BLaER1 treated with 17β-estradiol and CSF1 and Interleukin-3, amounts not matched to agents 10 nM and 100 nM (cell line): ENCODE measurements around the gene GSN.

ENCODE experiments used
- H3K27ac ChIP-seq, 11 experiments: shearing (Covaris generic); formaldehyde crosslinking; 2 replicates each; pipeline ENCODE4 v1.8.1; 2022
- H3K27me3 ChIP-seq, 11 experiments: shearing (Covaris generic); formaldehyde crosslinking; 2 replicates each; pipeline ENCODE4 v1.8.1; 2022
- H3K36me3 ChIP-seq, 11 experiments: shearing (Covaris generic); formaldehyde crosslinking; 2 replicates each; pipeline ENCODE4 v1.8.1; 2022
- H3K4me1 ChIP-seq, 10 experiments: shearing (Covaris generic); formaldehyde crosslinking; 2 replicates each; pipeline ENCODE4 v1.8.1; 2022
- H3K4me2 ChIP-seq, 11 experiments: shearing (Covaris generic); formaldehyde crosslinking; 2 replicates each; pipeline ENCODE4 v1.8.1; 2022
- H3K4me3 ChIP-seq, 10 experiments: shearing (Covaris generic); formaldehyde crosslinking; 2 replicates each; pipeline ENCODE4 v1.8.1; 2022
- H3K9ac ChIP-seq, 11 experiments: shearing (Covaris generic); formaldehyde crosslinking; 2 replicates each; pipeline ENCODE4 v1.8.1; 2022
- H3K9me3 ChIP-seq, 11 experiments: shearing (Covaris generic); formaldehyde crosslinking; replicated peaks in 1 of 11; 2 replicates each; pipeline ENCODE4 v1.8.1; 2022
- H4K20me1 ChIP-seq, 11 experiments: shearing (Covaris generic); formaldehyde crosslinking; 2 replicates each; pipeline ENCODE4 v1.8.1; 2022
- Cebpa-rat ChIP-seq, 11 experiments: shearing (Covaris generic); IDR thresholded peaks; 2 replicates each; pipeline ENCODE4 v1.8.1; 2022

GSN gene

DNA sequence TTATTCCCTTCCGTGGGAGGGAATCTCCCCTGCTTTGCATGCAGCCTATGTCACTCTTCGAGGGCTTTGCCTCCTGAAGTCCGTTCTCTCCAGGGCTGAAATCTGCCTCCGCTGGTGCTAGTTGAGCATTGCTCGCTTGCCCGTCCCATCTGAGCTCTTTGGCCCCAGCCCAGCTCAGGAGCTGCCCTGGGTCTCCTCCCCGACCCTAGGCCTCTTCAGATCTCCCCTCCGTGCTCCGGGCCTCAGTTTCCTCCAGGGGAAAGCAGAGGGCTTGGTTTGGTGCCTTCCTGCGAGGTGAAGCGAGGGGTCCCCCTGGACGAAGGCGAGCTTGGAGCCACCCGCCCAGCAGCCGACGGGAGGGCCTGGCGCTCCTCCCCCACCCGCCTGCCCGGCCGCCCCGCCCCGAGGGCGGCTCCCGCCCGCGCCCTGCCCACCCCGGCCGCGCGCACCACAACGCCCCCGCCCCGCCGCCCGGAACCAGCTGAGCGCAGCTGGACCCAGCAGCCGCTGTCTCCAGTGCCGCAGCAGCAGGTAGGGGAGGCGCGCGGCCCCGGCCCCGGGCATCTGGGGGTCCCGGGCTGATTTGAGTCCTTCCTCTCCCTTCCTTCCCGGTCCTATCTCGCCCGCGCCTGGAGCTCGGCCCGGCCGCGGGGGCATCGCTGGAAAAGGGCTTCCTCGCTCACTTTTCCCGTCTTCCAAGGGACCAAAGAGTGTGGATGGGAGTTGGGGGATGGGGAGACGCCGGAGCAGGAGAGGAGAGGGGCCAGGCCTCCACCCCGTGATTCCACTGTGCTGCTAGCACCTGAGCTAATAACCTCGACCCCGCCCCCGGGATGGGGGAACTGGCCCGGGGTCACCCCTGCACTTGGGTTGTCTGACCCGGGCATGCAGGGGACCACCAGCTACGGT lies at the start of gene GSN:
TSS of gene GSN (plus strand) at position 474 of the 909 bp plus-strand sequence. CDS start 33,810 bp downstream, outside the sequence.
- no peaks in the 10 kb centered on the region for H3K36me3 ChIP-seq
- H3K4me3 ChIP-seq = peak within 1 kb of the TSS; percentile 68 to 97 (median 76)
- peaks cover 0 to 4% (median 0%) of the 10 kb centered on the region in 11 experiments; a peak in 1 of 22 replicates for H4K20me1 ChIP-seq
- H3K4me1 ChIP-seq = peaks cover 51 to 72% (median 57%) of the 10 kb centered on the region in 10 experiments
- TF ChIP-seq Cebpa-rat (IDR thresholded peaks at IDR 0.05) = no peak
- no peaks in the 10 kb centered on the region for H3K9me3 ChIP-seq
- H3K27me3 ChIP-seq = no peaks in the 10 kb centered on the region
- peak within 1 kb of the TSS; percentile 44 to 87 (median 72) for H3K27ac ChIP-seq
- peak within 1 kb of the TSS; percentile 63 to 88 (median 77) for H3K9ac ChIP-seq
- H3K4me2 ChIP-seq = peak within 1 kb of the TSS; percentile 94 to 100 (median 99)

DNA sequence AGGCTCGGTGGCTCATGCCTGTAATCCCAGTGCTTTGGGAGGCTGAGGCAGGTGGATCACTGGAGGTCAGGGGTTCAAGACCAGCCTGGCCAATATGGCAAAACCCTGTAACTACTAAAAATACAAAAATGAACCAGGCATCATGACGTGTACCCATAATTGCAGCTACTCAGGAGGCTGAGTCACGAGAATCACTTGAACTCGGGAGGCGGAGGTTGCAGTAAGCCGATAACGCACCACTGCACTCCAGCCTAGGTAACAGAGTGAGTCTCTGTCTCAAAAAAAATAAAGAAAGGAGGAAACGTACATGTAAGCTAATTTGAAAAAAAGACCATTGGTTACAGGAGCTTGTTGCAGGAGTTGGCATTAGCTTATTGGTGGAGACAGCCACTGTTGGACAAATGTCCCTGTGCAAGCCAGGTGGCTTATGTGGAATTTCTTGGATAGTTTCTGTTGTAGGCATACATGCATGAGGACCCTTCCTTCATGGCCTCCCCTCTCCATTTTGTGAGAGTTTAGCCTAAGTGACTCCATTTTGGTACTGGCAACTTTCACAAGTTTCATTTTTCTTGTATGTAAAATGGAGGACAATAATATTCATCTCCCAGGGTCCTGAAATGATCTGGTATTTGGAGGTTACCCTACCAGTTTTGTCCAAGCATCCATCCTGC lies 49.5 kb upstream of the GSN start:
- H3K9ac ChIP-seq = no peak overlapping the region

DNA sequence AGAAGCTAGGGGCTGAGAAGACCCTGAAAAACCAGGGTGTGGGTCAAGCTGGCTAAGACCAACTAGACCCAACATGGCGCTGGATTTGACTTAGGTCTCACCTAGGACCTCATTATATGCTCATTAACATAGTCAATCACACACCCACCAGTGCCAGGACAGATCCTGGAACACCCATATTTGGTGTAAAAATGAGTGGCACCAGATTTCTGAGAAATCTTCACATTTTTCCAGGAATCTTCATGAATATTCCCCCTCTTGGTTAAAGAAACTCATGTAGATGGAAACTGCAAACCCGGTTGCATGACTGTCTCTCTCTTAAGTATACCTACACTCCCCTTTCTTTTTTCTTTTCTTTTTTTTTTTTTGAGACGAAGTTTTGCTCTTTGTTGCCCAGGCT lies 48.4 kb upstream of the GSN start:
- H4K20me1 ChIP-seq = no peaks in the 10 kb centered on the region
- no peak overlapping the region for H3K4me2 ChIP-seq
- peaks cover 0 to 36% (median 8%) of the 10 kb centered on the region in 10 experiments; a peak in 12 of 20 replicates for H3K4me1 ChIP-seq
- TF ChIP-seq Cebpa-rat (IDR thresholded peaks at IDR 0.05) = no peak
- H3K27me3 ChIP-seq = no peaks in the 10 kb centered on the region
- H3K9ac ChIP-seq = no peak overlapping the region
- no peaks in the 10 kb centered on the region for H3K36me3 ChIP-seq
- H3K27ac ChIP-seq = no peak overlapping the region
- H3K4me3 ChIP-seq = no peak overlapping the region
- no peaks in the 10 kb centered on the region for H3K9me3 ChIP-seq

More for the DNA sequence above, 49.5 kb upstream of the GSN start:
- Histone ChIP-seq H3K9me3 (no peaks in the 10 kb centered on the region), H3K27ac (no peak overlapping the region), H3K4me3 (no peak overlapping the region), H3K27me3 (no peaks in the 10 kb centered on the region), H3K4me1 (peaks cover 7 to 42% (median 15%) of the 10 kb centered on the region in 10 experiments), H3K36me3 (no peaks in the 10 kb centered on the region), H3K4me2 (no peak overlapping the region), H4K20me1 (no peaks in the 10 kb centered on the region)
- TF ChIP-seq Cebpa-rat (IDR thresholded peaks at IDR 0.05) = no peak

DNA sequence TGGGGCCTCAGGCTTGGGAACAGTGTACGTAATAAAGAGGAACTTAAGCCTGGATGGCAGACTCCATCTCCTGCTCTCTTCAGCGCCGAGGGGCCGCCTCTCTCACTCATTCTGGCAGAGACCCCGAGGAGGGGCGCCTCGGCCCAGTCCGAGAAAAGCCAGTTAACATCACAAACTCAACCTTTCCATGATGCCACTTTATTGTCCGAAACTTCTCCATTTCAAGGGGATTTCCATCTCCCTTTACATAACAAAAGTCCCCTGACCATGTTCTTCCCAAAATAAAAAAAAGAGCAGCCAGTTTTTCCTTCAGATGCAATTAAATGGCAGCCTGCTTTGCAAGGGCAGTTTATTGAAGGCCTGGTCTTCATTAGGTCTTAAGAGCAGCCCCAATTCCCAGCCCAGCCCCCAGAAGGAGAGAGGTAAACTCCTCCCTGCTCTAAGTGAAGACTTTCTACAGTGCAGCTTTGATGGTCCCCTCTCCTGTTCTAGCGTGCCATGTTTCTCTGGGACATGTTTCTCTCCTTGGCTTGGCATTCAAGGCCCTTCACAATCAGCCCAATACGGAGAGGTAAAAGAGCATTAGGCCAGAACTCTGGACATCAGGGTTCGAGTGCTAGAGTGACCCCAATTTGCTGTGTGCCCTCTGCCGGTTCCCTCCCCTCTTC lies 46.8 kb upstream of the GSN start:
- Histone ChIP-seq H4K20me1 (no peaks in the 10 kb centered on the region), H3K4me1 (peaks cover 0 to 32% (median 6%) of the 10 kb centered on the region in 10 experiments; a peak in 12 of 20 replicates), H3K9ac (no peak overlapping the region), H3K4me3 (no peak overlapping the region), H3K27ac (no peak overlapping the region; a peak in 1 of 22 replicates), H3K9me3 (no peaks in the 10 kb centered on the region), H3K27me3 (no peaks in the 10 kb centered on the region), H3K36me3 (no peaks in the 10 kb centered on the region), H3K4me2 (peak overlapping the region in 3 of 11 experiments; percentile 26 to 53 (median 35); a peak in 5 of 22 replicates)
- no peak for TF ChIP-seq Cebpa-rat (IDR thresholded peaks at IDR 0.05)

DNA sequence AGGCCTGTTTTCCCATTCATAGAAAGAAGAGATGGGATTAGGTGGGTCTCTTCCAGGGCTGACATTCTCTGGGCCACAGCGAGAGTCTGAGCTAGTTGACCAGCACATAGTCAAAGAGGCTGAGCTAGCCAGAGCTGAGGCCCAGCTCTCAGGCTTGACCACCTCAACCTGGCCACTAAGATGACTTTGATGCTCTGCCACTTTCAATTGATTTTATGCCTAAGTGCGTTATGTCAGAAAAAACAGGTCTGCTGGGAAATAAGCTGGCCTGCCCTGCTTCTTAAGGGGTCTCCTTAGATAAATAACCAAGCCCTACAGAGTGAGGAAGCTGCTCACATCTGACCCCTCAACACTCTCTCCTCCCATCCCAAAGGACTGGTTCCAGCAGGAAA lies 46.3 kb upstream of the GSN start:
- peak overlapping the region in 2 of 11 experiments; percentile 35 to 53; a peak in 4 of 22 replicates for H3K4me2 ChIP-seq

DNA sequence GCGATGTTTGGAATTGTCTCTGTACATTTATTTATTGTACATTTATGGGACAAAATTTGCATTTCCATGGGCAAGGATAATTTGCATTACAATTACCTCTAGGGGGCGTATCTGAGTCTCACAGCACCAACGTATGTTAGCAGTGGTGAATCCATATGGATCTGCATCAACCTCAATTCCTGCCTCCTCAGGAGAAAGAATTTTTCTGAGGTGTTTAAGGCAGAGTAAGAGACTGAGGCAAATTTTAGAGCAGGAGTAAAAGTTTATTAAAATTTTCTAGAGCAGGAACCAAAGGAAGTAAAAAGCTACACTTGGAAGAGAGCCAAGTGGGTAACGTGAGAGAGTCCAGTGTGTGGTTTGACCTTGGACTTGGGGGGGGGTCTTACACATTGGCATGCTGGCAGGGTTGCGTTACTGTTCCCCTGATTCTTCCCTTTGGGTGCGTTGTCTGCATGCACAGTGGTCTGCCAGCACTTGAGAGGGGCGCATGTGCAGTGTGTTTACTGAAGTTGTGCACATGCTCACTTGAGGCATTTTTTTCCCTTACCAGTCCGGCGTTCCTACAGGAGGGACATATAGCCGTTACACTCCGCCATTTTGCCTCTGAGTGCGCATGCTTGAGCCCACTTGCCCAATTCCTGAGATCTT lies 45.3 kb upstream of the GSN start:
- Histone ChIP-seq H3K4me2 (no peak overlapping the region), H3K27ac (no peak overlapping the region)

More for the DNA sequence above, 46.3 kb upstream of the GSN start:
- H3K9me3 ChIP-seq = no peaks in the 10 kb centered on the region
- H3K27me3 ChIP-seq = no peaks in the 10 kb centered on the region
- H3K9ac ChIP-seq = no peak overlapping the region
- no peaks in the 10 kb centered on the region for H3K36me3 ChIP-seq
- H4K20me1 ChIP-seq = no peaks in the 10 kb centered on the region
- no peak for TF ChIP-seq Cebpa-rat (IDR thresholded peaks at IDR 0.05)
- H3K4me3 ChIP-seq = no peak overlapping the region
- H3K4me1 ChIP-seq = peaks cover 0 to 27% (median 1%) of the 10 kb centered on the region in 10 experiments; a peak in 11 of 20 replicates
- no peak overlapping the region; a peak in 1 of 22 replicates for H3K27ac ChIP-seq

DNA sequence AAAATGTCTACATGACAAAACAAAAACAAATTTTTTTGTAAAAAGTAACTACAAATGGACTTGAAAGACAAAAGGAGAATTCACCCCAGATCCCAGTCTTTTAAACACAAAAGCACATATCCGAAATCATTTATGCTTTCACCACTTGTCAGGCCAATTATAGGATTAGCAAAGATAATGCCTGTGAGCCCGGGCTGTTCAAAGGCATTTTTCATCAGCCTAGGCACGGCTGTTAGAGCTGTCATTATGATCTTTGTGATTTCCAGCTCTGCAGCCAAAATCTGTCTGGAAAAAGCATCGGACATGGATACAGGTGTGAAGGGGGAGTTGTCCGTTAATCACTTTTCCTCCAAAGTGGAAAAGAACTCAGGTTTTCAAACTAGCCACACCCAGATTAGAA lies 42.7 kb upstream of the GSN start:
- Histone ChIP-seq H3K9me3 (no peaks in the 10 kb centered on the region), H3K9ac (no peak overlapping the region), H3K27ac (no peak overlapping the region), H3K36me3 (no peaks in the 10 kb centered on the region), H4K20me1 (no peaks in the 10 kb centered on the region), H3K4me3 (no peak overlapping the region), H3K4me2 (no peak overlapping the region), H3K4me1 (peaks cover 0 to 22% (median 0%) of the 10 kb centered on the region in 10 experiments; a peak in 4 of 20 replicates), H3K27me3 (no peaks in the 10 kb centered on the region)
- no peak for TF ChIP-seq Cebpa-rat (IDR thresholded peaks at IDR 0.05)

More for the DNA sequence above, 45.3 kb upstream of the GSN start:
- H3K36me3 ChIP-seq = no peaks in the 10 kb centered on the region
- no peaks in the 10 kb centered on the region for H3K9me3 ChIP-seq
- no peak for TF ChIP-seq Cebpa-rat (IDR thresholded peaks at IDR 0.05)
- H3K4me3 ChIP-seq = no peak overlapping the region
- H4K20me1 ChIP-seq = no peaks in the 10 kb centered on the region
- peaks cover 0 to 22% (median 0%) of the 10 kb centered on the region in 10 experiments; a peak in 4 of 20 replicates for H3K4me1 ChIP-seq
- no peak overlapping the region for H3K9ac ChIP-seq
- H3K27me3 ChIP-seq = no peaks in the 10 kb centered on the region

GRCh38 chr9:121226175-121226574 lies 41.8 kb upstream of the GSN start:
- Histone ChIP-seq H3K9me3 (no peaks in the 10 kb centered on the region), H3K4me2 (no peak overlapping the region), H3K36me3 (no peaks in the 10 kb centered on the region), H3K4me3 (no peak overlapping the region), H3K9ac (no peak overlapping the region), H3K27ac (no peak overlapping the region), H4K20me1 (no peaks in the 10 kb centered on the region), H3K4me1 (peaks cover 0 to 14% (median 0%) of the 10 kb centered on the region in 10 experiments; a peak in 4 of 20 replicates), H3K27me3 (no peaks in the 10 kb centered on the region)
- no peak for TF ChIP-seq Cebpa-rat (IDR thresholded peaks at IDR 0.05)
